GM21367 (cell line): Measurements from ENCODE around the gene DLGAP3.

ENCODE experiments used
- ATAC-seq: cut with Tn5 transposase; IDR thresholded peaks from one replicate; pipeline ENCODE4 v1.9.1; 2021; ENCODE audit not compliant: unreplicated experiment

DLGAP3 gene

GRCh38 chr1:34906222-34906621 lies 23.2 kb downstream of the DLGAP3 start:
- ATAC-seq = no peak

DNA sequence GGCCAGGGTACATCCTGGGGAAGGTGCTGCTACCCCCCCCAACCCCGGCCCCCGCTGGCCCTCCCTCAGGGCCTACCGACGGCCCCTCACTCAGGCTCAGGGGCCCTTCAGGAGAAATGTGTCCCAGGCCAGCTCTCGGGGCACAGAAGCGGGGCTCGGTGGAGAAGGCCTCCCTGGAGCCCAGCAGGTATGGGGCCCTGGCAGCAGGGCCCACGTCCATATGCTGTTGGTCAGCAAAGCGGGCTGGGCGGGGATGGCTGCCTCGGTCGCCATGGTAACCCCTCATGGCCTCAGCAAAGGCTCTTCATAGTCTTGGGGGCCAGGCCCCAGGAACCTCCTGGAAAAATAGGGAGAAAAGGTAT lies 24.4 kb downstream of the DLGAP3 start:
- ATAC-seq = no peak

GRCh38 chr1:34904236-34905097 lies 25.0 kb downstream of the DLGAP3 start:
- ATAC-seq = no peak

DNA sequence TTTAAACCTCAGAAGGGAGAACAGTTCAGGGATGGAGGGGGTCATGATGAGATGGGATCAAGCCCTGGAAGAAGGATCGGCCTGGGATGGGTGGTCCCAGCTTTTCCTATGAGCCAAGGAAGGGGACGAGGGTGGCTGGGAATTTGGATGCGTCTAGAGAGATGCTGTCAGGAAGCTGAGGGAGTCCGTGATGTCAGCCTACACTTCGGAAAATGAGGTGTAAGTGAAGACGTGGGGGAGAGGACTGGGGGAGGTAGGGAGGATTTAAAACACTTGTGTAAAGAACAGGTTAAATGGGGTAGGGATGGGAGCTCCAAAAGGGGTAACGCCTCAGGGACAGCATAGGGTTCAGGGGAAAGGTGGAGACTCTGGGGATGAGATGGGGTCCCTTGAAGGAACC lies 27.5 kb downstream of the DLGAP3 start:
- ATAC-seq = no peak

- ATAC-seq = no peak
Observed at GRCh38 chr1:34900775-34901502, 28.5 kb downstream of the DLGAP3 start.

- no peak for ATAC-seq
Observed at GRCh38 chr1:34899906-34900305, 29.5 kb downstream of the DLGAP3 start.

DNA sequence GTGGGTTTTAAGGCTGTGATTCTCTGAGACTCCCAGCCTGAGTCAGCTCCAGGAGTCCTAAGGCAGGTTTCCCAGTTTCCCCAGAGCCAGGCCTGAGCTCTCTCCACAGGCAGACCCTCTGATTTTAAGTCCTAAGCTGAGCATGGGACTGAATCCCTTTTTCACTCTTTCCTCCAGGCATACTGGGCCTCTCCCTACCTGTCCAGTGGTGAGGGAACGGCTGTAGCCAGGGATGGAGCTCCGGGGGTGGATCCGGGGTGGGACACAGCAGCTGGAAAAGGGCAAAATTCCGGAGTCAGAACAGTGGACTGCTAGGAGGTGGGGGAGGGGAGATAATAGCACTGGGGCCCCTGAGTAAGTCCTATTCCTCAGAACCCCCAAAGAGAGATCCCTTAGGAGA lies 30.0 kb downstream of the DLGAP3 start:
- no peak for ATAC-seq

GRCh38 chr1:34898330-34898761 lies 31.1 kb downstream of the DLGAP3 start:
- ATAC-seq = no peak

DNA sequence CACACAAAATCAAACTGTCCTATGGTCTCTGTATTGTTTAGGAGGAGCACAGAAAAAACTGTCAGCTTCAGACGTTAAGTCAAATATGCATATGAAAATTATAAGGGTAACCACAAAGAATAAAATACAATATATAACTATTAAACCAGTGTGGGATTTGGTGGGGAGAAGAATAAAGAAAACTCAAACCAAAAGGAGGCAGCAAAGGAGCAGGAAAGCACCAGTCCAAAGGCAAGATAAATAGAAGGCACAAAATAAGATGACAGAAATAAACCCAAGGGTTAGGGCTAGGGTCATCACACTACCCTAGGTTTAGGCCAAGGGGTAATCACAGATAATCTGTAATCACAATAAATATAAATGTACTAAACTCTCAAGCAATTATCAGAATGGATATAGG lies 32.8 kb downstream of the DLGAP3 start:
- no peak for ATAC-seq

GRCh38 chr1:34889705-34890104 lies 39.7 kb downstream of the DLGAP3 start:
- no peak for ATAC-seq

- no peak for ATAC-seq
Observed at GRCh38 chr1:34887593-34887992, 41.9 kb downstream of the DLGAP3 start.

DNA sequence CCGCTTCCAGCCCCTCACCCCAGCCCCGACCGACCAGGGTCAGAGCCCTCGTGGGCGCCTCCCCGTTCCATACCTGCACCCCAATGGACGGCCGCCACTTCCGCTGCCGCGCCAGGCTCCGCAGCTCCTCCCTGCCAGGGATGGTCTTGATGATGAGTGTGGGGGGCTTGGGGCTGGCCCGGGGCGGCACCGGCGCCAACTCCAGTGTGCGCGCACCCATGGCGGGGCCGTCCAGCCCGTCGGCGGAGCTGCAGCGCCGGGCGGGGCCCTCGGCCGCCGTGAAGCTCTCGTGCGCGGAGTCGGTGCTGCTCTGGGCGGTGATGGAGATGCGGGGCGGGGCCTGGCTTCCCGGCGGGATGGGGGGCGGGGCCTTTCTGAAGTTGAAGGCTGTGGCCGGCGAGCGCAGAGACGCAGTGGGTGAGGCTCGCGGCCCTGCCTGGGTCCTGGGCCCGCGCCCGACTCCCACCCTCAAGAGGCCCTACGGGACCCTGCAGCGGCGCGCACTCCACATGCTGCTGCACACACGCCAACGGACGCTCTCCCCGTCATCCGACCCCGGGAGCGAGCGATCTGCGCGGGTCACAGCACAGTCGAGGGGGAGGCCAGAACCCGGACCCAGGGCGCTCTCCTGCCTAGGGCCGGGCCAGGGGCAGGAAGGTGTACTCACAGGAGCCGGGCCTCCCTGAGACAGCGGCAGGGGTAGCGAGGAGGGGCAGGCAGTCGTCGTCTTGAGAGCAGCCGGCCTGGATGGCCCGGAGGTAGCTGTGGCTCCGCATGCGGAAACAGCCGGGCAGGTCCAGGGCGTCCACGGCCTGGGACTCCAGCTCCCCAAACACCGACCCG lies 43.8 kb downstream of the DLGAP3 start:
- no peak for ATAC-seq

- no peak for ATAC-seq
Observed at GRCh38 chr1:34884961-34885360, 44.5 kb downstream of the DLGAP3 start.

DNA sequence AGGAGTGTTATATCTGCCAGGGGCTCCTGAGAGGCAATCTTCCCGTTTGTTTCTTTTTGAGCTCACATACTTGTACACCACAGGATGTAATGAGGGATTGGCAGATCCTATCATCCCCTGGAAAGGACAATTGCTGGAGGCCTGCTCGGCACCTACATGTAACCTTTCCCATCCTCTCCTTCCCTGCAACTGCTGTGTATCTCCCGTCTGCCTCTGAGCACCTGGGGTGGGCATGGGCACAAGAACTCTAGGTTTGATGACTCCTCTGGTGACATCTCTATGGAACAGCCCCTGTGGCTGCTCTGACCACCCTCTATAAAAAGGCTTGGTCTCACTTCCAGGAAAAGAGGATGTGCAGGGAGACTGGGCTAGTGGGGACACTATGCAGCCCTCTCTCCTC lies 44.9 kb downstream of the DLGAP3 start:
- ATAC-seq = no peak

DNA sequence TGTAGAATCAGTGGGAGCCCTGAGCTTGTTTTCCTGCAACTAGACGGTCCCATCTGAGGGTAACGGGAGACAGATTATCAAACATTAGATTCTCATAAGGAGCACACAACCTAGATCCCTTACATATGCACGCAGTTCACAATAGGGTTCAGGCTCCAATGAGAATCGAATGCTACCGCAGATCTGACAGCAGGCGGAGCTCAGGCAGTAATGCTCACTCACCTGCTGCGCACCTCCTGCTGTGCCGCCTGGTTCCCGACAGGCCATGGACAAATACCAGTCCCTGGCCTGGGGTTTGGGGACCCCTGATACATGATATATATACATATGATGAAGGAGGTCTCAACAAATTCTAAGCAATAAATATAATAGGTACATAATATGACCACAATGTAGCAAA lies 50.2 kb downstream of the DLGAP3 start:
- no peak for ATAC-seq

DNA sequence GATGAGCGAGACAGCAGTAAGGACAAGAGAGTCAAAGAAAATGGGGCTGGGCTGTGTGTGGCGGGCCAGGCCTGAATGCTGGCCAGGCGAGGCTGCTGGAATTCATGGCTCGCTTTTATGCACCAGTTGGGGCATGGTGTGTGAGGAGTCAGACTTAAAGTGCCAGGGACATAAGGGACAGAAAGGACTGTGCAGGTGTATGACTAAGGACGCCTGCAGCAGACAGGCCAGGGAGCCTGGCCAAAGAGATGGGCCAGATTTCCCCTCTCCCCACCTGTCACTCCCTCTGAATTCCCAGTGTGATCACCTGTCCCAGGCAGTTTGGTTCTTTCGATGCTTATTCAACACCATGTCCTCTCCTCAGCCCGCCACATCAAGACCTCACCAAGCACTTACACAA lies 53.0 kb downstream of the DLGAP3 start:
- no peak for ATAC-seq

DNA sequence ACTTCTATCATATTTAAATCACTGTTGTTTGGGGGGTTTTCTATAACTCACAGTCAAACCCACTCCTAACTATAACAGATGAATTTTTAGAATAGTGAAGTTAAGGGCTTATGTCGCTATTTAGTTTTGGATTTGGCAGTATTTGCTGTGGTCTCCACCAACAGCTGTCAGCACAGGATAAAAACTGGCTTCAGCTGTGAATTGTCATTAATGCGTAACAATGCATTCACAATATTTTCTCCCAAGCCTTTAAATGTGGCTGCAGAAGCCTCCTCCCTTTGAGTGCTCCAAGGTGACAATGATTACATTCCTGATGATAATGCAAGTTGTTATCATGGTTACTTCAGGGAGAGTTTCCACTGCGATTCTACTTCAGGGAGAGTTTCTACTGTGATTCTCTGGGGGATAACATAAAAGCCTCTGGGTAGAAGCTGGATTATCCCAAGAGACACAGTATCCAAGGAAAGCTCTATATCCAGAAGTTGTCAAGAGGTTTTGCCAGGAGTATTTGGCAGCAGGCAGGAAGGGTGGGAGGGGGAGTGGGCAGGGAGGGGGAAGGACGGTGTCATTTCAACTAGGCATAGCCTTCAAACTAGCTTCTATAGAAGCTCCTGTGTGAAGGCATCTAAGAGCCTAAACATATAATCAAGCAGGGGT lies 55.0 kb downstream of the DLGAP3 start:
- no peak for ATAC-seq

DNA sequence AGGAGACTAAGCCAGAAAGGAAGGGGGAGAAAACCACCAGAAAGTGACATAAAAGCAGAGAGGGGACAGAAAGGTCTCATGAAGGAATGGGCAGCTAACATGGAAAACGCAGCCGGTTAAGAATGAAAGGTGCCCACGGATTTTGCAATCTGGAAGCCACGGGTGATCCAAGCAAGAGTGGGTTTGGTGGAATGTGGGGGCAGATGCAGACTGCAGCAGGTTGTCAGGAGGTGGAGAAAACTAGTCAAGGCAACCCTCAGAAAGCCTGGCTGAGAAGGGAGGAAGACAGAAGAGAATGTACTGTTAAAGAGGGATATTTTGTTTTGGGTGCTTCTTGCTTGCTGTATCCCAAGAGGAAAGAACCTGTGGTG lies 57.3 kb downstream of the DLGAP3 start:
- no peak for ATAC-seq

DNA sequence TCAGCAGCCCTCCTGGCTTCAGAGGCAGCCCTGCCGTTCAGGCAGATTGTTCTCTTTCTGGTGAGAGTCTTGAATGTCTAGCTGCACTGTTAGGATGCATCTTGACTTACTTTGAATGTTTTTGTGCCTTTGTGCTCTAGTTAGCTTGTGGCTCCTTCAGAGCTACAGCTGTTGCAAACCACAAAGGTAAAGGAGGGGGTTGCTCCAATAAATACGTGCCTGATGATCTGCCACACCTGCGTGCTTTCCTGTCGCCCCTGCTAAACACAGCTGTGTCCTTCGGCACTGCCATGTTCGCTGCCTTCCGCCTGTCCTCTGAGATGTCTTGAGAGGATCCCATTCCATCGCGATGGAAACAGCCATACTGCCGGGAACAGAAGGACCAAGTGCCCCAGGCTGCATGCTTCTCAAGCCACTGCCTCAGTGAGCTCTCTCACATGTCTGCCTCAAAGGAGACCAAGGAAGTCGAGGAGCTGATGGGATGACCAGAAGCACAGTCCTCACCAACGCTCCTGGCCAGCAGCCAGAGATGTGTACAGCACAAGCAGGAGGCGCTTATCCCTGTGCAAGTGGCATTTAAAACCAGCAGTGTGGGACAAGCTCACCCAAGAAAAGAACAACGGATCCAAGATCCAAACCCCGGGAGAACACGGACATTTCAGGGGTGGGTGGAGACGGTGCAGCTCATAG lies 57.9 kb downstream of the DLGAP3 start:
- no peak for ATAC-seq

- no peak for ATAC-seq
Observed at GRCh38 chr1:34870395-34870794, 59.1 kb downstream of the DLGAP3 start.

DNA sequence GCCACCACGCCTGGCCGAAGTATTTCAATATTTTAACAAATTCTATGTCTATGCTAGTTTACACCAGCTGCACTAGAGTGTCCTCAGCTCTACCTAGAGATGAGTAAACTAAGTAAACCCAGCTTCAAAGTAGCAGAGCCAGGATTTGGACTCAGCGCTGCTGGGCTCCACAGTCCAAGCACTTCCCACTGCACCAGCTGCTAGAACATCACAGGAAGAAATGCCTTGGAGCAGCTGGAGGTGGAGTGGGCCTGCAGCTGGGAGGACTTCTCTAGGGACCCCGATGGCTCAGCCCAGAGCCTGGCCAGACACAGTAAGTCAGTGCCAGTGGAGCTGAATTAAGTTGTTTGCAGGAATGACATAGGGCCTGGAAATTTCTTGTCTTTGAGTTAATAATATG lies 59.7 kb downstream of the DLGAP3 start:
- no peak for ATAC-seq
